CD4-positive, alpha-beta T cell treated with Interleukin-6 at 100 ng/mL for 8 hours (primary cell): ENCODE measurements around the gene IL1R2.

Experiments used
- DNase-seq: peaks from one replicate; pipeline ENCODE4 v3.0.0-alpha.2; 2020; ENCODE audit warnings: mixed read lengths, low spot score

Gene IL1R2

DNA sequence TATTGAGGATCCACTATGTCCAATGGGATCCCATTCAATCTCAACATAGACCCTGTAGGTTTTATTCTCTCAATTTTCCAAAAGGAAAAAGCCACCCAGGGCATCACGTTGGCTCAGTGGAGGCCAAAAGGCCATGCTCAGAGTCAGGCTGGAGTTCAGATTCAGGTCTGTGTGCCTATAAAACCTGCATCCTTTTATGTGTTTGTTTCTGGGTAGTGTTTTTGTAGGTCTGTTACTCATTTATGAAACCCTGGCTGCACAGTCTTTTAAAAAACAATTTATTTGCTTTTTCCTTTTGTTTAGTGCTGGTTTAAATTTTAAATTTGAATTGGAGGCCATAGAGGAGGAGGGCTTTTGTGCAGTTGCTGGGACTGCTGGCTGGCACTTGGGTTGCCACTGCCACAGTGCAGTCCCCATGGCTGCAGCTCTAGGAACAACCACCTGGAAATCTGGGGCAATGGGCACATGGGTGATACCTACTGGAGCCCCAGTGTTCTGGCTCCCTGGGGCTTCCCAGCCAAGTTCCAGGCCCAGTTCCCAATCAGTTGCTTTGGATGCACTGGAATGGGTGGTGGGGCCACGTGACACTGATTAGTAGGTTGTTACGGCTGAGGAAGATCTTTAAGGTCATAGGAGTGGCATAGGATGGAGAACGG lies 31.3 kb downstream of the IL1R2 start:
- DNase-seq, result no peak

DNA sequence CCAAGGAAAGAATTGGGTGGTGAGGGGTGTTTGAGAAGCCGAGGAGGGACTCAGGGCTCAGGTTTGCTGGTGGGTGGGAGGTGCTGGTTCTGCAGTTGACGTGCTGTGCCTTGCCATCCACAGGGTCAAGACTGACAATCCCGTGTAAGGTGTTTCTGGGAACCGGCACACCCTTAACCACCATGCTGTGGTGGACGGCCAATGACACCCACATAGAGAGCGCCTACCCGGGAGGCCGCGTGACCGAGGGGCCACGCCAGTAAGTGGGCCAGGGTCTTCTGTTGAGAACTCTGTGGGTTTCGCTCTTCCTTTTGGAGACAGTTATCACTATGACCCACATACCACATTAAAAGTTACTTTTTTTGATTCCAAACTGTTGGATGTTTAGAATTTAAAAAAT lies 32.6 kb downstream of the IL1R2 start:
- no peak for DNase-seq

DNA sequence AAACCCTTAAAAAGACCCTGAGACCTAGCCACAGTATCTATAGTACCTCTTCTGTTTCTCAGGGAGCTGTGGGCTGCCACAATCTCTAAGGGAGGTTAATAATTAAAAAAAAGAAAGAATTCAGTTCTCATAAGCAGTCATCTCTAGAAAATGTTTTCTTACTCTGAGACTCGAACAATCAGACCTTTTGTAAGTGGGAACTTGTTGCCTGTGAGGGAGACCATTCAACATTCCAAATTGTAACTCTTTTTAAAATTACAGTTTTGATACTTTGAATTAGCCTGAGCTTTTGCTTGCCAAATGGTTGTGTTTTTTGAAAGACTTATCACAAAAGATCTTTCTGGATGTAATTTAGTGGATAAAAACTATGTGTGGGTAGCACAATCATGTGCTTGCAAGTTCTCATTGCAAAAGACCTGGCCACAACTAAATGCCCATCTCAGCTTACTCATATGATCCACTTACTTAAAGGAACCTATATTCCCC lies 33.3 kb downstream of the IL1R2 start:
- DNase-seq, result no peak

DNA sequence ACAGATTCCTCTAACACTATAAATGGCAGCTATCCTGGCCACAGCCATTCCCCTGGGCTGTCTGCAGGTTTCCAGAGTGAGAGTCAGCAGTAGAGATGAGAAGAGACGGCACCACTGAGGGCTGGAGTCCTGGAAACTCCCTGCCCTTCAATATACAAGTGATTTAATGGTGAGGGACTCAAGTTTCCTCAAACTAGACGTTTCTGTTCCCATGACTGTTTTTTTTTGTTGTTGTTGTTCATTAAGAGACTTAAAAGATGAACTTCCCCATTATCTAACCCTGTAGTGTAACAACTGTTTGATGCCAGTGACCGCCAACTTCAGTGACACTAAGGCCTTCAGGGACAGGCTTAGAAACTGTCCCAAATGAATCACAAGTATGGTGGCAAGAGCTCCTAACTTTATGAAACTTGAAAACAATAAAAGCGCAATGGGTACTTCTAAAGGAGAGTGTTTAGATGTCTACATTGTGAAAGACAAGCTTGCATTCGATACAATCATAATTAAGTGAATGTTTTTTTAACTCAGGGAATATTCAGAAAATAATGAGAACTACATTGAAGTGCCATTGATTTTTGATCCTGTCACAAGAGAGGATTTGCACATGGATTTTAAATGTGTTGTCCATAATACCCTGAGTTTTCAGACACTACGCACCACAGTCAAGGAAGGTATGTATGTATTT lies 34.0 kb downstream of the IL1R2 start:
- no peak for DNase-seq

DNA sequence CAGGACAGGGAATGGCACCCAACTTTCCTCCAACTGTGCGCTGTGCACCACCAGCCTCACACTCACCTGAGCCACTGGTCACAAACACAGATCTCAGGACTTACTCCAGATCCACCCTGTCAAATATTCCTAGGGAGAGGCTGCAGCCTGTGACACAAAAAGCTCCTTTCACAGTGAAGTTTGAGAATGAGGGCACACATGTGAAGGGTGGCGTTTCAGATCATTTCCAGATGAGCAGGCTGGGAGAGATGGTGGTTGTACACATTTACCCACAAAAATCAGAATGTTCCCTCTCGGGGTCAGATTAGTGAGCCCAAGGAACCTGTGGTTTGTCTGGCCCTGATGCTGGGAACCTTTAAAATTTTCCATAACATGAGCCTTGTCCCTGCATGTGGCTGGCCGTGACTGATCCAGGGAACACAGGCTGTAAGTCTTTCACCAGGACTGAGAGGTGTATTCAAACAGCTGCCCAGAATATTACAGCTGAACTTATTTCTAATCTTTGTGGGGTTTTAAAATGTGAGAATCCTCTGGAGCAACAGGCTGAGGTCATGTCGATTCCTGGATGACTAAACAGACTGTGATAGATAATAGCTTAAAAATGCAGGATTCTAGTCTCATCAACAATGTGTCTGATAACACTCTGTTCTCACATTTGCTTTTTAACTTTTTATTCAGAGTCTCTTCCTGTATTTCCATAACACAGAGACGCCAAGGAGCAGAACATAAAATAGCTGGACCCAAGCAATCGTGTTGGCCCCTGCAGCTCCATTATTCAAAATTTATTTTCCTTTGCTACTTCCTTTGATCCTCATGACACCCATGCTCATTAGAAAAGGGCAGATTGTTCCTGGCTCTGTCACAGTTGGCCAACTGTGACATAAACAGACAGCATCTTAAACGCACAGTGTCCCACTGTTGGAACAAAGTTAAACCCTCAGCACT lies 35.5 kb downstream of the IL1R2 start:
- DNase-seq, result no peak

DNA sequence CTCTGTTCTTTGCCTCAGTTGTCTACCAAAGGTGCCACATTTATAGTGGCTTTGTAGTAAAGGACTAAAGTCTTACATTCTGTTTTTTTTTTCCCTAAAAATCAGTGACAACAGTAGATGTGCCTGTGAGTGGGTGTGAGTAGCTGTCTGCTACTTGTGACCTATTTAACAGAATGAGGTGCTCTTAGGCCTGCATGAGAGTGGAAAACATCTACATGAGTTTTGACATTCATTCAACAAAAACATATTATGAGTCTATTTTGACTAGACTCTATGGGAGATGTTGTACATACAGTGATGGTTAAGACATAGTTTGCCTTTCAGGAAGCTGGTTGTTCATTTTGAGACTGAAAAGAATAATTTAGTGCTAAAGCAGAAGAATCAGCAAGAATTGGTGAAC lies 36.7 kb downstream of the IL1R2 start:
- no peak for DNase-seq

DNA sequence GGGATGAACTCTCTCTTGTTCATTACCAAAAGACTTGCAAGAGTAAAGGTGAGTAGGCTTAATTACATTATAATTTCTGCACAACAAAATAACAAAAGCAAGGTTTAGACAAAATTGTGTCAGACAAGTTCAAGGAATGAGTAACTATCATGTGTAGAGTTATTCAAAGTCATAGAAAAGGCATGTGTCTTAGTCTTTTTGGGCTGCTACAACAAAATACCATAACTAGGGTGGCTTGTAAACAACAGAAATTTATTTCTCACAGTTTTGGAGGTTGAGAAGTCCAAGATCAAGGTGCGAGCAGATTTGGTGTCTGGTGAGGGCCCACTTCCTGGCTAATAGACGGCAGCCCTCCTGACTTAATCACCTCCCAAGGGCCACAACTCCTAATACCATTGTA lies 37.6 kb downstream of the IL1R2 start:
- DNase-seq, result no peak

DNA sequence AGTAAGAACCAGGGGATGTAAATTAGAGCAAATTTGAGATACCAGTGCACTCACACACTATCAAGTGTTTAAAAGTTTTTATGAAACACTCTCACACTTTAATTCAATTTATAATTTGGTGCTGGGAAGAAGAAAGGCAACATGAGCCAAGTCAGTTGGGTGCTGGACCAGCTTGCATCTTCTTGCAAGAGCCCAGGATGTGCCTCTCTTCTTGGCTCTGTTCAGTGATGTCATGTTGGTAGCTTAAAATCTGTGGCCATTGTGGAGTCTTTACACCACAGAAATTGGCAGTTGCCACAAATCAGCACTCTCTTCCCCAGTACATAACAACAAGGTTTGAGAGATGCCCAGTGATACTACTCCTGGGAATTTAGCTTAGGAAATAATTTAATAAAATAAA lies 38.2 kb downstream of the IL1R2 start:
- DNase-seq, result no peak

DNA sequence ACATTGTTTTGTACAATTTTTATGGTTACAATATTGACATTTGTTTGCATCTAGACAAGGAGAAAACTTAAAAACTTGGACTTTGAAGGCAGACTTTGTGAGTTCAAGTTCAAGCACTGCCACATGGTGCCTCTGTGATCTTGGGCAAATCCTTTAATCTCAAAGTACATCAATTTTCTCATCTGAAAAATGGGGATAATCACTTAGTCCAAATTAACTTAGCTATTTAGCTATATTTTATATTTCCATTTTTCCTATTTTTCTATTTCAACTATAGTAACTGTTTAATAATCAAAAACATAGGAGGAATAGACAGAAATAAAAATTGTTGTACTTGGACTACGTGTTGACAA lies 38.7 kb downstream of the IL1R2 start:
- no peak for DNase-seq

DNA sequence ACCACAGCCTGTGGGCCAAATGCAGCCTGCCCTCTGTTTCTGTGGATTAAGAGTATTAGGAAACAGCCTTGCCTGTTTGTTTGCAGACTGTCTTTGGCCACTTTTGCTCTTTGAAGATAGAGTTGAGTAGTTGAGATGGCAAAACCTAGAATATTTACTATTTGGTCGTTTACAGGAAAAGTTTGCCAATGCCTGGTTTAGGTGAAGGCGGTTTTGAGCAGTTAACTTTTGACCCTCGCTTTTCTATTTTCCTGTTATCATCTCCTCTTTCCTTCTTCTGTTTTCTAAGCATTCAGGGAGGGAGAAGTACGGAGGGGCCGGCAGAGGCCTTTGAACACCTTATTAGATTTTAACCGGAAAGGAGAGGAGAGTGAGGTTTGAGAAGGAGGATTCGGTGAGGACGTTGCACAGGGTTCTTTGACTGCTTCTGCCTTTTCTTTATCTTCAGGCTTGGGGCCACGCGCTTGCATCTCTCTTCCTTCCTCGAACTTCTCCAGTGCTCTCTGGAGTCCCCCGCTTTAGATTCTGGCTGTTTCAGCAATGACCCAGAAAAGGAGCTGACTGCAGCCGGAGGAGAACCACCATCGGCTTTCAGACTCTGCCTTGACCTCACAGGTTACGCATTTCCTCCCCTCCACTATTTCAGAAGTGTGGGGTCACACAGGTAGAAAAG lies 39.2 kb downstream of the IL1R2 start:
- no peak for DNase-seq

DNA sequence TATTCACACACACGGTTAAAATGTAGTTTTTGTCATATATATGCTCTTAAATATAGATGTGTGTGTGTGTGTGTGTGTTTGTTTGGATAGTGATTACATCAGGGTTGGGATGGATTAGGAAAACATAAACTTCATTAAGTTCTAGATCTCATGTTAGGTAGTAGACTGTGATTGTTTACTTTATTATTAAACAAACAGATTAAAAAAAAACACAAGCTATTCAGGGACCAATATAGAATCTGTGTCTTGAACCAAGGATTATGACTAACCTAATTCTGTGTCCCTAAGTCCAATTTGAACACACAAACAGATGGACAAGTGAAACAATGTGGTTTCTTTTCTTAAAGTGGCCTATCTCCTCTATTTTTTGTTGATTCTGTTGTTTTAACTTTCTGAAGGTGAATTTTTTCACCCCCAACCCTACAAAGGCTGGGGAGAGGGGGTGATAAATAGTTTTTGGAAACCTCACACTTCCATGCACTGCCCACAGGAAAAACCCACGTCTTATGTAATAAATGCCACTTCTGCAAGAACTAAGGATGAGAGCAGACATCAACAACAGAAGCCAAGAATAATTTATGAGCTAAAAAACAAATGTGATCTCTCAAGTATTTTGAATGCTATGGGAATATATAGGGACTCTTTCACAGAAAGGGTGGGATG lies 40.7 kb downstream of the IL1R2 start:
- DNase-seq, result no peak

DNA sequence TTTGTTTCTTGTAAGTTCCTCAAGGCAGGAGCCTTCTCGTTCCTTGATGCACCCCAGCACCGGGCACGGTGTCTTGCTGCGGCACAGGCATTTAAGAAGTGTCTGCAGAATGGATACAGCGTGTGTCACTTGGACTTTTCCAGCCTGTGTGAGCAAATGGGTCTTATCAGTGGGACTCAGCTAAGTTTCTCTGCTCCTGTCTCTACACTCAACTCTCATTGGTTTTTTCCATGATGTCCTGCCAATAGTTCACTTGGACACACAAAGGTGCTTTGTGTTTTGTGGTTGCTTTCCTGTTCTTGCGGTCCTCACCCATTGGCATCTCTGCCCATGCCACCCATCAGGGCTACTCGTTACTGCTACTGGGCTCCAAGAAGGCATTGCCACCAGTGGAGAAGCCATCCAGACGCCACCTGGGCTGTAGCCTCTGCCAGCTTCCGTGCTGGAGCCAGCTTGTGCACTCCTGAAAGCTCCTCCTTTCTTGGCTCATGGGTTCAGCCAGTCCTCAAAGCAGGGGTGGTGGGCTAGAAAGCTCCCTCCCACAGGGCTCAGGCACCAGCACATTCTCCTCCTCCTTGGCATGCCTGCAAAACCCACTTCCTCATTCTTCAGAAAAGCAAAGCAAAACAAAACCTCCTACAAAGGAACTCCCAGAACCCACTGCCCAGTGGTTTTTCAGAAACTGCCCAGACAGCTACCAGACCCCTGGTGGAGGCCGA lies 41.4 kb downstream of the IL1R2 start:
- peak; percentile 30 for DNase-seq

DNA sequence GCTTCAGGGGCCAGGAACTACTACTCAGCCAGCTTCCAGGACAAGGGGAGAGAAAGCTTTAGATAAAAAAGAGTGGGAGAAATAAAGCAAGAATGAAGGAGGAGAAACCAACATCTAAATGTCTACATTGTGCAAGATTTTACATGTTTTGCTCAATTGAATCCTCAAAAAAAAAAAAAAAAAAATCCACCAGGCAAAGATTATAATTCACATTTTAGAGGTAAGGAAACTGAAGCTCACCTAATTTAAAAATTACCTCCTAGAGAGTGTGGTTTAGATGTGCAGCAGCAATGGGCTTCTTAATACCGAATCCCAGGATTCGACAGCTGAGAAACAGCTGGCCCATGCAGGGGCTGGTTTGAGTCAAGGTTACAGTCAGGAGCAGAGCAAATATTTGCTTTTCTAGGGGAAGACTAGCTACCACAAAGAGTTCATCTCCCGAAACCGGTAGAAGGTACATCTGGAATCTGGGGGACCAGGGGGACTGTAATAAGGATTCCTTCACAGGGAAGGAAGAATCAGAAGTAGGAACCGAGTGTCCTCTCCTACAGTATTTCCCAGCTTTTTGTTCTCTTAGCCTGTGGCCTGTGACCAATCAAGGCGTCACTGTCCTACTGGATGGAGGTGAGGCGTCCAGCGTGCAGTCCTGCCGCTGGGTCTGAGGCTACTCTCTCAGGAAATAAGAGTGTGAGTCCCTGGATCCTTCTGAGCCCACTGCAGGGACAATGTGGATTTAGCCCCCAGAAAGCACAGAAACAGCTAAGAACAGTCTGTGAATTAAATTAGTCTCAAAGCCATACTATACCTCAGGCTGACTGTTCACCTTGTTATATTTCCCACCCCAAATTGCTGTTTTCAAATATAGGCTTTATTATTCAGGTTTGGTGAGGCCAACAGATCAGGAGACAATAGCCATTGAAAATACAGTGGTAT lies 42.3 kb downstream of the IL1R2 start:
- no peak for DNase-seq

DNA sequence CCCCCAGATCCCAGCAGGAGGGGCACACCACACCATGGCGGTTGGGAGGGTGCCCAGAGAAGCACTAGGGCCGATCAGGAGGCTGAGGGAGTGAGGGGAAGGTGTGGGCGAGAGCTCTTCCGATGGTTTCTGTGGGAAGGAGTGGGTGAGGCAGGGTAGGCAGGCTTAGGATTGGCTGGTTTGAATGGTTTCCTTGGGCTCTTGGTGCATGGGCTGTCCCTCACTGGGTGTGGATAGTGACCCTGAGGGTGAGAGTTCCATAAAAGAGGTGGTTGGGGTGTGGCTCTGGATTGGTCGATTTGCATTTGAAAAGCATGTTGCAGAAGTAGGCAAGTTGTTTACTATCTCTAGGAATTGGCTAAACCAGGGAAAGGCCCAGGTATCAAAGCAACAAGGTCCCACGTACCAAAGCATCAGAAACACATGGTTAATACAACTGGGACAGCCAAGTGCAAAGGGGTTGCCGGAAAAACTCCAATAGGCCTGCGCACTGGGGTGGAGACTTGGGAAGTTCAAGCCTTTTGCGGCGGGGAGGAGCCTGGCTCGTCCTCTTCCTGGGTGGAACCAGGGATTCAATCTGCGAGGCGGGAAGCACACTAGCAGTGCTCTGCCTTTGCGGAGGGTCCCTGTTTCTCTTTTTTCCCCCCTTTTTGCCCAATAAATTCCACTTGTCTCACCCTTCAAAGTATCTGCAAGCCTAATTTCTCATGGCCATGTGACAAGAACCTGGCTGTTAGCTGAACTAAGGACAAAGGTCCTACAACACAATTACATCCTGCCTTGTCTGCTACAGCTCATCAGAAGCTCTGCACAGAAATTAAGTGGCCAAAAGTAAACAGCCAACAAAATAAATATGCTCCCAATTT lies 43.2 kb downstream of the IL1R2 start:
- no peak for DNase-seq

DNA sequence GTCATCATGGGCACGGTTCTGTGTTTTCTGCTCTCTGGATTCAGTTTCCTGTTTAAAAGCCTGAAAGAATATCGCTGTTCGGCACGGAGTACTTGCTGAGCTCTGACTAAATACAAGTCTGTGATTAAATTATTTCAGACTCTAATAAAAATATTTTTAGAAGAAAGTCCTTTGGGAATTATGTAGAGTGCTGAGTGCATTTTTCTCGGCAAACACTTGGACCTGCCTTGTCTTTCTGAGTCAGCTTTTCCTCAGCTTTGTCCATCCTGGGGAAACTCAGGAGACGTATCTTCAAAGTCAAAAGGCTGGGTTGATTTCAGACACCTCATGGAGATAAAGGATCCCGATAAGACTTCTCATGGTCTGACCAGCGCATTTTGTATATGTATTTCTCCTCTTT lies 45.9 kb downstream of the IL1R2 start:
- no peak for DNase-seq

DNA sequence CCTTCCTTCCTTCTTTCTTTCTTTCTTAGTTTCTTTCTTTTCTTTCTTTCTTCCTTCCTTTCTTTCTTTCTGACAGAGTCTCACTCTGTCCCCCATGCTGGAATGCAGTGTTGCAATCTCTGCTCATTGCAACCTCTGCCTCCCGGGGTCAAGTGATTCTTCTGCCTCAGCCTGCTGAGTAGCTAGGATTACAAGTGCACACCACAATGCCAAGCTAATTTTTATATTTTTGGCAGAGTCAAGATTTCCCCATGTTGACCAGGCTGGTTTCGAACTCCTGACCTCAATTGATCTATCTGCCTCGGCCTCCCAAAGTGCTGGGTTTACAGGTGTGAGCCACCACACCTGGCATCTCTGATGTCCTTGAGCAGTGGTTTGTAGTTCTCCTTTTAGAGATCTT lies 48.5 kb downstream of the IL1R2 start:
- DNase-seq, result no peak

DNA sequence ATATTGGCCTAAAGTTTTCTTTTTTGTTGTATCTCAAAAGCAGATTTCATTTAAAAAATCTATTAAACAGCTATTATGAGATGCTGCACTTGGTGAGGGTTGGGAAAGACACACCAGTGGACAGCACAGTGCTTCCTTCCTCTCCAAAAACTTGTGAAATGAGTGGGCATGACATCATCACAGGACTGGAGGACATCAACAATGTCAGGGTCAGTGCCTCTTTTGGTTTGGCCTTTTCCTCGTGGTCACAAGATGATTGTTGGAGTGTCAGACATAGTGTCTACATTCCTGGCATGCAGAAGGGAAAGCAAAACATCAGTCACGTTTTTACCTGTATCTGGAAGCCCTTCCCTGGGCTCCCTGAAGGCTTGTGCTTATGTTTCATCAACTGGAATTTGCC lies 49.6 kb downstream of the IL1R2 start:
- no peak for DNase-seq

DNA sequence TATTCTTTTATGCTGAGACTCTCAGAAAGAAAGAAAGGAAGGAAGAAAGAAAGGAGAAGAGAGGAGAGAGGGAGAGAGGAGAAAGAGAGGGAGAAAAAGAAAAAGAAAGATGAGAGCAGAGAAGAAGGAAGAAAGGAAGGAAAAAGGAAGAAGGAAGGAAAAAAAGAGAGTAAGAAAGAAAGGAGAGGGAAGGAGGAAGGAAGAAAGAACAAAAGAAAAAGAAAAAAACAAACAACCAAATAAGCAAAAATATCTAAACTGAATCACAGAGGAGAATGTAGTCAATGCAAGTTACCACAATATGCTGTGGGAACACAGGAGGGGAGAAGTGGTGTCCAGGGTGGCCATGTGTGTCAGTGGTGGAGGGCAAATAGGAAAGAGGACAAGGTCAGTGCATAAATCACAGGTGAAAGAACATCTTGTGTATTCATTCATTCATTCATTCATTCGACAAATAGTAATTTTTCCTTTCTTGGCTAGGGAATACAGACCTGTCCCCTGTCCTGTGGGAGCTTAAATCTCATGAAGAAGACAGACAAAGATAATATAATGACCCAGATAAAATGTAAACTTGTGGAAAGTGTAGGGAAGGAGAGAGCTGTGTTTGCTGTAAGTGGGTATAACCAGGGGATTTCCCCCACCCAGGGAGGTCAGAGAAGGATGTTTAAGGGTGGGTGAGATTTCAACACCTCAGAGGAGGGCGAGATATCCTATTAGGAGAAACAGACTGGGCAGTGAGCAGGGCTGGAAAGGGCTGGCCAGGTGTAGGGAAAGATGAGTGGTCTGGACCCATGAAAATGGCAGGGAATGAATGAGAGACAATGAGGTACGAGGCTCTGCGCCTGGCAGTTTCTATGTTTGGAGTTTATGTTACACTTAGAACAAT lies 50.7 kb downstream of the IL1R2 start:
- DNase-seq, result no peak
